Measurements from ENCODE around the gene SCGB1D2.

Gene SCGB1D2

DNA sequence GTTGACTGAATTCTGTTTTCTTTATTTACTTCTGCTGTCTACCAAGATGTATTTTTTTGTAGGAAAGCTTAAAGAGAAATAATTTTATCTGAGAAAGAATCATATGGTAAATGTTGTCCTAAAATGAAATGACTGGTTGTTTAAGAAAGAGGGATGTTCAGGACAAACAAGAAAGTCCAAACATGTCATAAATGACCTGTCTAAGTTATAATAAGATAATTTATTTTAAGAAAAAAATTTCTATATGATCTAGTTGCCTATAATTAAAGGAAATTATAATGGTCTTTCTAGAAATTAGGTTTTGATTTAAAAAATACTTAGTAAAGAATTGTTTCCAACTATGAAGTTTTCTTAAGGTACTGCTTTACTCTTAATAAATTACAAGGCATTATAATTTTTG lies 38.4 kb downstream of the SCGB1D2 start:
- Histone ChIP-seq H3K27ac (no peak overlapping the region), H3K79me2 (no peaks in the 10 kb centered on the region), H3K9ac (no peak overlapping the region), H3K9me3 (ENCODE audit: control insufficient read depth, low read length) (no peaks in the 10 kb centered on the region), H3K27me3 (ENCODE audit: control insufficient read depth, insufficient read depth, low read length) (no peaks in the 10 kb centered on the region), H3K4me2 (ENCODE audit: low read length) (no peak overlapping the region), H3K36me3 (ENCODE audit: control insufficient read depth, insufficient read depth, low read length) (no peaks in the 10 kb centered on the region), H3K4me1 (no peaks in the 10 kb centered on the region), H2AFZ (no peak overlapping the region), H3K4me3 (ENCODE audit: low read depth, low read length) (no peak overlapping the region)
- TF ChIP-seq CTCF (IDR thresholded peaks at IDR 0.05) = no peak

Data from parathyroid adenoma (tissue), 2 donors.